ENCODE results near the gene TMTC1. TPM values are rescaled to one million over a fixed set of nuclear protein-coding genes. Genes with fewer than 3 reads are reported as not detected.

The TMTC1 gene
- total and polyA plus RNA-seq, 9 of the 15 experiments (the other 6 are each of a cell fraction or from before 2014, with no cell fraction given), result under 0.01 to 0.18 (median 0.06) TPM; not detected in 2

GRCh38 chr12:29734734-29735133, 49.0 kb downstream of the TMTC1 start (continued):
- TF ChIP-seq HEY1 (CRISPR knock-in tag; IDR thresholded peaks at IDR 0.05; ENCODE audit: borderline replicate concordance), result no peak
- no peak for TF ChIP-seq BRF2 (IDR thresholded peaks at IDR 0.05; ENCODE audit: borderline replicate concordance, insufficient read depth, insufficient read length)
- TF ChIP-seq ZNF277 (CRISPR knock-in tag; IDR thresholded peaks at IDR 0.05; ENCODE audit: borderline replicate concordance), result no peak

GRCh38 chr12:29734305-29734704, 49.4 kb downstream of the TMTC1 start:
- CTCF ChIA-PET (ENCODE audit: low intra/inter-chr PET ratio), result no interaction called here
- Histone ChIP-seq H3K36me3 (ENCODE audit: control insufficient read depth, insufficient read depth, low read length) (no peaks in the 10 kb centered on the region), H3K27me3 (ENCODE audit: control insufficient read depth in 2 of 2, insufficient read depth in 2 of 2, low read length in 2 of 2) (no peaks in the 10 kb centered on the region; a peak in 2 of 5 replicates), H3K4me1 (replicated peaks in 1 of 2; ENCODE audit: control insufficient read depth in 2 of 2, insufficient read depth in 2 of 2, low read length in 2 of 2) (no peaks in the 10 kb centered on the region), H3K9me3 (replicated peaks; ENCODE audit: control insufficient read depth, insufficient read depth, low read depth, low read length) (no peaks in the 10 kb centered on the region; the same call in 1 of the 2 replicates), H3K9ac (ENCODE audit: insufficient read depth in 1 of 2, low read depth in 2 of 2, low read length in 2 of 2) (no peak overlapping the region), H3K4me2 (ENCODE audit: insufficient read depth, low read length) (no peak overlapping the region), H2AFZ (ENCODE audit: low read depth, low read length) (no peak overlapping the region), H3K79me2 (ENCODE audit: control insufficient read depth, insufficient read depth, low read length) (no peaks in the 10 kb centered on the region), H3K9me1 (ENCODE audit: control insufficient read depth, insufficient read depth, low read length) (no peaks in the 10 kb centered on the region), H4K20me1 (replicated peaks; ENCODE audit: control insufficient read depth, insufficient read depth, low read length) (no peaks in the 10 kb centered on the region), H3K4me3 (no peak overlapping the region), H3K27ac (ENCODE audit: extremely low read depth, low read depth, low read length) (no peak overlapping the region)
- WGBS (ENCODE audit: insufficient coverage, low coverage, missing lambda C conversion rate), result 0% methylated on average over 5 of the region's 5 CpGs
- ATAC-seq (no peak), FAIRE-seq (no peak), DNase-seq (ENCODE audit: extremely low read depth in 1 of 4, low spot score in 3 of 4) (no peak)
- intact Hi-C loops (cut with micrococcal nuclease) (no loop called here), in situ Hi-C loops (cut with MboI) (no loop called here)
- BruUV-seq (replicated peaks), result no TSS peak
- POLR2A ChIA-PET, result interaction anchor here (0.6 to 1.2 kb wide), 2 partner anchors 10 to 312 kb away, joined by 3 read pairs; no protein-coding TSS in a partner anchor
- TF ChIP-seq CHAMP1 (IDR thresholded peaks at IDR 0.05) (no peak), MEF2A (IDR thresholded peaks at IDR 0.05; ENCODE audit: control insufficient read depth, low read depth, low read length) (no peak), ZKSCAN3 (CRISPR knock-in tag; IDR thresholded peaks at IDR 0.05) (no peak), JUNB (CRISPR knock-in tag; conservative IDR thresholded peaks at IDR 0.05) (no peak), NCOA2 (IDR thresholded peaks at IDR 0.05; ENCODE audit: partially characterized antibody in 2 of 2) (no peak), THAP12 (CRISPR knock-in tag; IDR thresholded peaks at IDR 0.05) (no peak), ZNF324 (CRISPR knock-in tag; IDR thresholded peaks at IDR 0.05) (no peak), ZNF311 (CRISPR knock-in tag; IDR thresholded peaks at IDR 0.05) (no peak), PRPF4 (IDR thresholded peaks at IDR 0.05; ENCODE audit: insufficient read depth, low read depth, low read length, poor library complexity, severe bottlenecking) (no peak), ZNF778 (CRISPR knock-in tag; IDR thresholded peaks at IDR 0.05) (no peak), ZNF75A (CRISPR knock-in tag; IDR thresholded peaks at IDR 0.05) (no peak), BHLHE40 (IDR thresholded peaks at IDR 0.05; ENCODE audit: low read length) (no peak)

All from K562 (cell line).